CD4-positive, alpha-beta T cell (primary cell): Measurements from ENCODE around the gene TRAF6. TPM values are rescaled to one million over a fixed set of nuclear protein-coding genes. Genes with fewer than 3 reads are reported as not detected.

Experiments used
- ATAC-seq: fragments of 200-7000 bp; cut with Tn5 transposase; one replicate; pipeline ENCODE4 v1.10.0; 2022; ENCODE audit warnings: mild to moderate bottlenecking; ENCODE audit not compliant: poor library complexity
- CTCF ChIA-PET: fragments of 350-600 bp; sonication (Branson Sonifier 250); formaldehyde crosslinking; loops from one replicate; lab custom pipeline; 2021; ENCODE audit warnings: antibody characterized with exemption, inconsistent platforms; lab: Charles Lee
- POLR2A ChIA-PET: fragments of 350-600 bp; sonication (Branson Sonifier 250); formaldehyde crosslinking; loops from one replicate; lab custom pipeline; 2021; ENCODE audit warnings: antibody characterized with exemption, inconsistent platforms; lab: Charles Lee
- DNase-seq, 14 experiments: peaks; one replicate each; pipeline ENCODE4 v3.0.0-alpha.2; 2013 to 2020; ENCODE audit warnings: mixed read lengths in 2 of 14
- H3K27ac ChIP-seq, 2 donors: one replicate each; pipeline versions ENCODE4 v1.5.1 to v1.7.0; 2013; ENCODE audit warnings: low read length in 2 of 2, low read depth in 1 of 2, mild to moderate bottlenecking in 1 of 2
- H3K27me3 ChIP-seq, 2 experiments: 1 replicate in 1 of 2; 2 replicates in 1 of 2; pipeline versions ENCODE4 v1.6.1 to v1.7.0; 2013; ENCODE audit warnings: low read length in 2 of 2, control low read depth in 1 of 2, mild to moderate bottlenecking in 1 of 2, moderate library complexity in 1 of 2; ENCODE audit not compliant: insufficient read depth in 2 of 2, control insufficient read depth in 1 of 2
- H3K36me3 ChIP-seq: one replicate; pipeline ENCODE4 v1.6.1; 2013; ENCODE audit warnings: low read length, control low read depth; ENCODE audit not compliant: insufficient read depth
- H3K4me1 ChIP-seq: one replicate; pipeline ENCODE4 v1.6.1; 2013; ENCODE audit warnings: low read length, control low read depth; ENCODE audit not compliant: insufficient read depth
- H3K4me3 ChIP-seq: one replicate; pipeline ENCODE4 v1.5.1; 2013; ENCODE audit warnings: mild to moderate bottlenecking, low read length, moderate library complexity
- H3K9me3 ChIP-seq, 2 experiments: 1 replicate in 1 of 2; 2 replicates in 1 of 2; pipeline versions ENCODE4 v1.6.1 to v1.7.0; 2013; ENCODE audit warnings: low read length in 2 of 2, mild to moderate bottlenecking in 2 of 2, control low read depth in 1 of 2, moderate library complexity in 1 of 2; ENCODE audit not compliant: control insufficient read depth in 1 of 2, insufficient read depth in 1 of 2
- H3K27ac Mint-ChIP-seq: one replicate; pipeline ENCODE4 v1.8.0; 2020; ENCODE audit warnings: mixed read lengths
- H3K27me3 Mint-ChIP-seq: one replicate; pipeline ENCODE4 v1.8.0; 2021; ENCODE audit warnings: mixed read lengths
- H3K36me3 Mint-ChIP-seq: one replicate; pipeline ENCODE4 v1.8.0; 2021; ENCODE audit warnings: low read depth, mixed read lengths
- H3K4me1 Mint-ChIP-seq: one replicate; pipeline ENCODE4 v1.8.0; 2021; ENCODE audit warnings: low read depth, mixed read lengths
- H3K4me3 Mint-ChIP-seq: one replicate; pipeline ENCODE4 v1.8.0; 2020; ENCODE audit warnings: mild to moderate bottlenecking, mixed read lengths
- H3K9me3 Mint-ChIP-seq: one replicate; pipeline ENCODE4 v1.8.0; 2020; ENCODE audit warnings: mixed read lengths
- CTCF ChIP-seq: fragments of 200-600 bp; IDR thresholded peaks from one replicate; pipeline ENCODE4 v1.8.0; 2022; ENCODE audit warnings: antibody characterized with exemption, mild to moderate bottlenecking
- intact Hi-C, 2 experiments: fragments of 100-400 bp; cut with DNase I in 1 of 2; cut with micrococcal nuclease in 1 of 2; formaldehyde crosslinking; loops; one replicate each; pipeline versions ENCODE4 v1.15.1 to v1.9.0; 2023 to 2025; cut with DNase I, micrococcal nuclease
- total RNA-seq, 174 experiments: library from RNA in 2 of 174; stranded (reverse) in 2 of 174; gene quantifications; one replicate each; pipeline ENCODE4 v1.2.3 and lab custom pipeline; 2021 to 2026

TRAF6 gene
- total RNA-seq, 2 experiments from 2014 or later, result 27.9 to 29.0 TPM

DNA sequence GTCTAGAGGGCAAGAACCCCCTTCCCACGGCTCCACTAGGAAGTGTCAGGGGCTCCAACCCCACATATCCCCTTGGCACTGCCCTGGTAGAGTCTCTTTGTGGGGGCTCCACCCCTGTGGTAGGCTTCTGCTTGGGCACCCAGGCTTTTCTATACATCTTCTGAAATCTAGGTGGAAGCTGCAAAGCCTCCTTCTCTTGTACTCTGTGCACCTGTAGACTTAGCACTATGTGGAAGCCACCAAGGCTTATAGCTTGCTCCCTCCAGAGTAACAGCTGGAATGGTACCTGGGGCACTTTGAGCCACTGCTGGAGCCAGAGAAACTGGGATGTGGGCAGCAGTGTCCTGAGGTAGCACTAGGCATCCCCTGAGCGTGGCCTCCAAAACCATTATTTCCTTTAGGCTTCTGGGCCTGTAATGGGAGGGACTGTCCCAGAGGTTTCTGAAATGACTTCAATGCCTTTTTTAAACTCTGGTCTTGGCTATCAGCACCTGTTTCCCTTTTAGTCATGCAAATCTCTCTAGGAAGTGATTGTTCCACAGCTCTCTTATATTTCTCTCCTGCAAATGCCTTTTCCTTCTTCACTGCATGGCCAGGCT lies 68.4 kb downstream of the TRAF6 start:
- H3K27me3 ChIP-seq, result no peaks in the 10 kb centered on the region
- Mint-ChIP-seq H3K27me3 (no peaks in the 10 kb centered on the region), H3K36me3 (peaks cover 4% of the 10 kb centered on the region), H3K27ac (no peak overlapping the region), H3K9me3 (no peaks in the 10 kb centered on the region), H3K4me1 (no peaks in the 10 kb centered on the region), H3K4me3 (no peak overlapping the region)
- no peaks in the 10 kb centered on the region for H3K4me1 ChIP-seq
- CTCF ChIA-PET, result no interaction called here
- ATAC-seq (no peak), DNase-seq (no peak)
- no peak overlapping the region for H3K27ac ChIP-seq
- TF ChIP-seq CTCF, result no peak
- POLR2A ChIA-PET, result no interaction called here
- intact Hi-C loops, result no loop called here
- peaks cover 19% of the 10 kb centered on the region for H3K36me3 ChIP-seq
- peaks cover 0 to 8% of the 10 kb centered on the region in 2 experiments for H3K9me3 ChIP-seq
- no peak overlapping the region for H3K4me3 ChIP-seq

DNA sequence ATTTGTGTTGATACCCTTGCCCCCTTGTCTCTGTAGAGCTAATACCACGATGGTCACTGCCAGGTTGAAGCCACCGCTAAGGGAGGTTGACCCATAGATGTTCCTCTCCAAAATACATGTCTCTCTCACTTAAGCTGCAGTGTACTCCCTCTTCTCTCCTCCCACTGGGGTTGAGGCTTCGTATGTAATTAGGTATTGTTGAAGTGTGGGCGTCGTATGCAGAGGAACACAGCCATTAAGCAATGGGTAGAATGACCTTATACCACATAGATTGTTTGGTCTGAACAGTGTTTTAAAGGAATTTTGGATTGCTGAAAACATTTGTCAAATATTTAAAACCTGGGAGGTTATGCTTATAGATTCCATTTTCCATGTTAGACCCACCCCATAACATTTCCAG lies 71.9 kb downstream of the TRAF6 start:
- Histone ChIP-seq H3K27me3 (no peaks in the 10 kb centered on the region), H3K9me3 (peaks cover 0 to 8% of the 10 kb centered on the region in 2 experiments), H3K4me1 (no peaks in the 10 kb centered on the region), H3K4me3 (no peak overlapping the region), H3K27ac (no peak overlapping the region), H3K36me3 (peaks cover 13% of the 10 kb centered on the region)
- peaks cover 2% of the 10 kb centered on the region for H3K9me3 Mint-ChIP-seq
- H3K4me3 Mint-ChIP-seq, result no peak overlapping the region
- no peaks in the 10 kb centered on the region for H3K27me3 Mint-ChIP-seq
- intact Hi-C loops, result no loop called here
- ChIA-PET CTCF (no interaction called here), POLR2A (no interaction called here)
- H3K27ac Mint-ChIP-seq, result no peak overlapping the region
- no peaks in the 10 kb centered on the region for H3K4me1 Mint-ChIP-seq
- TF ChIP-seq CTCF, result no peak
- DNase-seq, result no peak
- ATAC-seq, result no peak
- peaks cover 4% of the 10 kb centered on the region for H3K36me3 Mint-ChIP-seq

GRCh38 chr11:36437413-36437812 lies 72.7 kb downstream of the TRAF6 start:
- ATAC-seq, result no peak
- H3K36me3 ChIP-seq, result peaks cover 13% of the 10 kb centered on the region
- DNase-seq, result no peak
- H3K27me3 ChIP-seq, result no peaks in the 10 kb centered on the region
- intact Hi-C loops, result no loop called here
- no peak overlapping the region for H3K27ac ChIP-seq
- no peak for TF ChIP-seq CTCF
- CTCF ChIA-PET, result interaction anchor here (0.6 kb wide), 1 partner anchor 269 kb away, joined by 3 read pairs; no protein-coding TSS in a partner anchor
- Mint-ChIP-seq H3K4me1 (no peaks in the 10 kb centered on the region), H3K27ac (no peak overlapping the region), H3K36me3 (no peaks in the 10 kb centered on the region), H3K4me3 (no peak overlapping the region), H3K9me3 (peaks cover 2% of the 10 kb centered on the region), H3K27me3 (no peaks in the 10 kb centered on the region)
- no peak overlapping the region for H3K4me3 ChIP-seq
- H3K4me1 ChIP-seq, result no peaks in the 10 kb centered on the region
- POLR2A ChIA-PET, result no interaction called here
- H3K9me3 ChIP-seq, result peaks cover 0 to 8% of the 10 kb centered on the region in 2 experiments

Other genes with a start within 250 kb of the TRAF6 start
- gene COMMD9, start 220.8 kb downstream of the TRAF6 start, total RNA-seq, result 10 to 100 TPM; 33.6 to 34.6 TPM
- 1 to 10 TPM; 5.4 to 7.6 TPM for gene PRR5L, start 214.0 kb downstream of the TRAF6 start, total RNA-seq
- gene RAG1, start 57.7 kb upstream of the TRAF6 start, total RNA-seq, result under 1 TPM in 1 of 2 experiments, not detected in 1; 0.22 TPM
- gene IFTAP, start 84.2 kb upstream of the TRAF6 start, total RNA-seq, result 1 to 10 TPM; 1.7 to 1.9 TPM
- not detected for gene RAG2, start 88.0 kb upstream of the TRAF6 start, total RNA-seq